Measurements from ENCODE around the gene AMFR.

DNA sequence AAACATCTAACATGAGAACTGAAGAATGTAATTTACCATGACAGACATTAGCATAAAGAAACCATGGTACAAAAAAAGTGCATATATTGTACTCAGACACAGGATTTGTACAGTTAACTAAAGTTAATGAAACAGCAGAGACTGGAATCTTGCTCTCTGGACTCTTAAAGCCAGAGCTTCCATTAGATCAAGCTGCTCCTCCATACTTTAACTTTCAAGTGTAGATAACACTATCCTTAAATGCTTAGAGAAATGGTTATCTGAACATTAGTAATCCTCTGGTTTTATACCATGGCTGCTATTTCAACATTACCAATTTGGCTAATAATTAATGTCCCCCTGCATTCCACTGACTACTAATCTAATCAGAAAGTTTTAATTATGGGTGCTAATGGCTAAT lies 22.7 kb upstream of the AMFR start:
- TF ChIP-seq POLR2A (IDR thresholded peaks at IDR 0.05; ENCODE audit: low read depth, low read length): no peak
- TF ChIP-seq POLR2AphosphoS5 (IDR thresholded peaks at IDR 0.05; ENCODE audit: low read depth, low read length): no peak

Data from GM12892 (cell line).